Measurements from ENCODE around the gene OR52W1. TPM values are rescaled to one million over a fixed set of nuclear protein-coding genes. Genes with fewer than 3 reads are reported as not detected.

The OR52W1 gene
- total RNA-seq, 2 donors from 2014 or later = not detected

GRCh38 chr11:6206456-6207180 is 7.6 kb downstream of the OR52W1 start:
- Mint-ChIP-seq H3K9me3 (no peaks in the 10 kb centered on the region), H3K27ac (no peak overlapping the region), H3K36me3 (peaks cover 0 to 5% of the 10 kb centered on the region in 2 donors)
- no peak for ATAC-seq
- no peak for DNase-seq (ENCODE audit: low spot score in 2 of 2)

GRCh38 chr11:6209801-6210200 is 10.8 kb downstream of the OR52W1 start:
- Mint-ChIP-seq H3K27ac (no peak overlapping the region), H3K9me3 (no peaks in the 10 kb centered on the region), H3K36me3 (peaks cover 0 to 5% of the 10 kb centered on the region in 2 donors)
- ATAC-seq (no peak), DNase-seq (ENCODE audit: low spot score in 2 of 2) (no peak)

- no peak for ATAC-seq
Measured at GRCh38 chr11:6210274-6210955, 11.4 kb downstream of the OR52W1 start.

GRCh38 chr11:6214530-6214929 is 15.5 kb downstream of the OR52W1 start:
- DNase-seq (ENCODE audit: low spot score in 2 of 2) = no peak
- H3K36me3 Mint-ChIP-seq = no peaks in the 10 kb centered on the region
- no peak for ATAC-seq
- no peak overlapping the region for H3K27ac Mint-ChIP-seq
- H3K9me3 Mint-ChIP-seq = no peaks in the 10 kb centered on the region

More at GRCh38 chr11:6210274-6210955, 11.4 kb downstream of the OR52W1 start:
- Mint-ChIP-seq H3K36me3 (peaks cover 0 to 3% of the 10 kb centered on the region in 2 donors), H3K9me3 (no peaks in the 10 kb centered on the region), H3K27ac (no peak overlapping the region)
- DNase-seq (ENCODE audit: low spot score in 2 of 2) = no peak

GRCh38 chr11:6216501-6216900 is 17.5 kb downstream of the OR52W1 start:
- ATAC-seq (no peak), DNase-seq (ENCODE audit: low spot score in 2 of 2) (no peak)
- H3K36me3 Mint-ChIP-seq = peaks cover 0 to under 1% of the 10 kb centered on the region in 2 donors
- no peak overlapping the region for H3K27ac Mint-ChIP-seq
- no peaks in the 10 kb centered on the region for H3K9me3 Mint-ChIP-seq

GRCh38 chr11:6217722-6218121 is 18.7 kb downstream of the OR52W1 start:
- Mint-ChIP-seq H3K9me3 (no peaks in the 10 kb centered on the region), H3K36me3 (peaks cover 0 to 8% of the 10 kb centered on the region in 2 donors), H3K27ac (no peak overlapping the region)
- ATAC-seq (no peak), DNase-seq (ENCODE audit: low spot score in 2 of 2) (no peak)

- no peak for DNase-seq (ENCODE audit: low spot score in 2 of 2)
- ATAC-seq = no peak
- no peaks in the 10 kb centered on the region for H3K9me3 Mint-ChIP-seq
- no peak overlapping the region for H3K27ac Mint-ChIP-seq
- peaks cover 0 to 8% of the 10 kb centered on the region in 2 donors for H3K36me3 Mint-ChIP-seq
Measured at GRCh38 chr11:6219359-6219758, 20.3 kb downstream of the OR52W1 start.

GRCh38 chr11:6223854-6224253 is 24.8 kb downstream of the OR52W1 start:
- peaks cover 6 to 15% of the 10 kb centered on the region in 2 donors for H3K36me3 Mint-ChIP-seq
- H3K9me3 Mint-ChIP-seq = no peaks in the 10 kb centered on the region

GRCh38 chr11:6224421-6224820 is 25.4 kb downstream of the OR52W1 start:
- DNase-seq (ENCODE audit: low spot score in 2 of 2) = no peak
- Mint-ChIP-seq H3K36me3 (peaks cover 6 to 15% of the 10 kb centered on the region in 2 donors), H3K27ac (no peak overlapping the region), H3K9me3 (no peaks in the 10 kb centered on the region)
- ATAC-seq = no peak

More at GRCh38 chr11:6223854-6224253, 24.8 kb downstream of the OR52W1 start:
- no peak for ATAC-seq
- DNase-seq (ENCODE audit: low spot score in 2 of 2) = no peak
- H3K27ac Mint-ChIP-seq = no peak overlapping the region

GRCh38 chr11:6225024-6225423 is 26.0 kb downstream of the OR52W1 start:
- Mint-ChIP-seq H3K27ac (no peak overlapping the region), H3K9me3 (no peaks in the 10 kb centered on the region), H3K36me3 (peaks cover 6 to 15% of the 10 kb centered on the region in 2 donors)
- DNase-seq (ENCODE audit: low spot score in 2 of 2) = no peak
- ATAC-seq = no peak

GRCh38 chr11:6225896-6226295 is 26.9 kb downstream of the OR52W1 start:
- H3K36me3 Mint-ChIP-seq = peaks cover 6 to 15% of the 10 kb centered on the region in 2 donors
- no peaks in the 10 kb centered on the region for H3K9me3 Mint-ChIP-seq
- DNase-seq (ENCODE audit: low spot score in 2 of 2) = no peak
- no peak for ATAC-seq
- H3K27ac Mint-ChIP-seq = no peak overlapping the region

GRCh38 chr11:6228520-6228919 is 29.5 kb downstream of the OR52W1 start:
- Mint-ChIP-seq H3K9me3 (no peaks in the 10 kb centered on the region), H3K36me3 (peaks cover 6 to 7% of the 10 kb centered on the region in 2 donors), H3K27ac (no peak overlapping the region)
- no peak for ATAC-seq
- no peak for DNase-seq (ENCODE audit: low spot score in 2 of 2)

- Mint-ChIP-seq H3K27ac (peak overlapping the region; percentile 19 to 30), H3K9me3 (no peaks in the 10 kb centered on the region), H3K36me3 (peaks cover 12 to 14% of the 10 kb centered on the region in 2 donors)
- DNase-seq (ENCODE audit: low spot score in 2 of 2) (no peak), ATAC-seq (no peak)
Measured at GRCh38 chr11:6229911-6230310, 30.9 kb downstream of the OR52W1 start.

GRCh38 chr11:6232899-6233298 is 33.9 kb downstream of the OR52W1 start:
- DNase-seq (ENCODE audit: low spot score in 2 of 2) (no peak), ATAC-seq (no peak)
- Mint-ChIP-seq H3K9me3 (no peaks in the 10 kb centered on the region), H3K36me3 (peaks cover 6 to 7% of the 10 kb centered on the region in 2 donors), H3K27ac (no peak overlapping the region)

GRCh38 chr11:6233984-6234386 is 35.0 kb downstream of the OR52W1 start:
- peaks cover 6 to 7% of the 10 kb centered on the region in 2 donors for H3K36me3 Mint-ChIP-seq
- ATAC-seq (no peak), DNase-seq (ENCODE audit: low spot score in 2 of 2) (no peak)
- H3K9me3 Mint-ChIP-seq = no peaks in the 10 kb centered on the region
- H3K27ac Mint-ChIP-seq = peak overlapping the region; percentile 93 to 99

- Mint-ChIP-seq H3K36me3 (peaks cover 6 to 7% of the 10 kb centered on the region in 2 donors), H3K9me3 (no peaks in the 10 kb centered on the region), H3K27ac (peak within 1 kb of the TSS; percentile 93 to 99)
- DNase-seq (ENCODE audit: low spot score in 2 of 2) = peak; percentile 98 to 100
- peak; percentile 92 for ATAC-seq
Measured at GRCh38 chr11:6234387-6235107, 35.5 kb downstream of the OR52W1 start, which contains the start of gene FHIP1B. FHIP1B (minus strand) TSS chr11:6234636; CDS start chr11:6224516, 10,120 bp downstream.

- Mint-ChIP-seq H3K36me3 (peaks cover 6 to 7% of the 10 kb centered on the region in 2 donors), H3K27ac (no peak overlapping the region), H3K9me3 (no peaks in the 10 kb centered on the region)
- ATAC-seq (no peak), DNase-seq (ENCODE audit: low spot score in 2 of 2) (no peak)
Measured at GRCh38 chr11:6237266-6237665, 38.2 kb downstream of the OR52W1 start.
